Measurements from ENCODE around the gene MATN4.

- TF ChIP-seq IKZF5 (CRISPR knock-in tag; IDR thresholded peaks at IDR 0.05) (no peak), MNT (IDR thresholded peaks at IDR 0.05) (no peak), MYC (CRISPR knock-in tag; IDR thresholded peaks at IDR 0.05; ENCODE audit: borderline replicate concordance) (no peak), GABPA (IDR thresholded peaks at IDR 0.05; ENCODE audit: low read depth, low read length) (no peak), GABPA (CRISPR knock-in tag; IDR thresholded peaks at IDR 0.05; ENCODE audit: low read depth) (no peak), POLR2A (IDR thresholded peaks at IDR 0.05; ENCODE audit: insufficient read depth in 1 of 2, low read depth in 2 of 2, low read length in 2 of 2) (no peak), CTCF (CRISPR knock-in tag; IDR thresholded peaks at IDR 0.05) (no peak), ZHX1 (CRISPR knock-in tag; IDR thresholded peaks at IDR 0.05; ENCODE audit: low read depth) (no peak)
These were observed 19.2 kb downstream of the MATN4 start for GRCh38 chr20:45288860-45289259.
